HS-5 (cell line): ENCODE measurements around the gene TFAP2E.

Source experiments
- DNase-seq: peaks from one replicate; pipeline ENCODE4 v3.0.0-alpha.2; 2012; ENCODE audit warnings: low read depth

Gene TFAP2E

GRCh38 chr1:35557118-35557610, 15.9 kb upstream of the TFAP2E start, which contains the start of gene KIAA0319L:
KIAA0319L (minus strand) TSS chr1:35557403; CDS start chr1:35554491, 2,912 bp downstream.
- no peak for DNase-seq

GRCh38 chr1:35557611-35558373, 15.3 kb upstream of the TFAP2E start, which contains the start of gene NCDN:
NCDN (plus strand) TSS chr1:35557799; CDS start chr1:35558191, 392 bp downstream.
- peak; percentile 97 for DNase-seq

GRCh38 chr1:35558374-35559316, 14.5 kb upstream of the TFAP2E start:
- no peak for DNase-seq

GRCh38 chr1:35559317-35559944, 13.7 kb upstream of the TFAP2E start:
- DNase-seq, result no peak

GRCh38 chr1:35560256-35561225, 12.6 kb upstream of the TFAP2E start:
- no peak for DNase-seq

GRCh38 chr1:35561297-35561971, 11.7 kb upstream of the TFAP2E start:
- DNase-seq, result no peak

- DNase-seq, result no peak
Observed at GRCh38 chr1:35561972-35562680, 11.0 kb upstream of the TFAP2E start.

GRCh38 chr1:35563166-35563565, 9.9 kb upstream of the TFAP2E start:
- no peak for DNase-seq

GRCh38 chr1:35564037-35564883, 8.9 kb upstream of the TFAP2E start:
- DNase-seq, result peak; percentile 49

GRCh38 chr1:35564884-35565741, 8.0 kb upstream of the TFAP2E start:
- no peak for DNase-seq

GRCh38 chr1:35565742-35566133, 7.4 kb upstream of the TFAP2E start:
- DNase-seq, result no peak

GRCh38 chr1:35567947-35568558, 5.1 kb upstream of the TFAP2E start:
- no peak for DNase-seq

- DNase-seq, result peak; percentile 44
Observed at GRCh38 chr1:35568975-35569395, 4.1 kb upstream of the TFAP2E start.

- DNase-seq, result no peak
Observed at GRCh38 chr1:35569936-35570335, 3.2 kb upstream of the TFAP2E start.

- DNase-seq, result no peak
Observed at GRCh38 chr1:35570589-35571137, 2.5 kb upstream of the TFAP2E start.

GRCh38 chr1:35571263-35571662, 1.9 kb upstream of the TFAP2E start:
- DNase-seq, result no peak

GRCh38 chr1:35572296-35572695, 818 bp upstream of the TFAP2E start:
- DNase-seq, result no peak
